ENCODE results near the gene KDM6A. TPM values are rescaled to one million over a fixed set of nuclear protein-coding genes. Genes with fewer than 3 reads are reported as not detected.
"Not testable (repeated sequence)": the region's sequence is repeated elsewhere in the genome, so short reads cannot be mapped to it uniquely, and the experiment has no call there.

KDM6A gene
- polyA plus RNA-seq, 3 donors = 29.2 to 52.3 (median 35.1) TPM

GRCh38 chrX:45031830-45032378 is 158.9 kb downstream of the KDM6A start:
- DNase-seq (ENCODE audit: extremely low read depth in 1 of 11, low read depth in 9 of 11, low spot score in 4 of 11) = no peak

GRCh38 chrX:45035071-45035470 is 162.1 kb downstream of the KDM6A start:
- no peak for DNase-seq (ENCODE audit: extremely low read depth in 1 of 11, low read depth in 9 of 11, low spot score in 4 of 11)

- no peak for DNase-seq (ENCODE audit: extremely low read depth in 1 of 11, low read depth in 9 of 11, low spot score in 4 of 11)
Measured at GRCh38 chrX:45036161-45036560, 163.2 kb downstream of the KDM6A start.

- DNase-seq (ENCODE audit: extremely low read depth in 1 of 11, low read depth in 9 of 11, low spot score in 4 of 11) = not testable (repeated sequence)
Measured at GRCh38 chrX:45040137-45040536, 167.1 kb downstream of the KDM6A start.

- DNase-seq (ENCODE audit: extremely low read depth in 1 of 11, low read depth in 9 of 11, low spot score in 4 of 11) = no peak
Measured at GRCh38 chrX:45046417-45046816, 173.4 kb downstream of the KDM6A start.

GRCh38 chrX:45050558-45050957 is 177.6 kb downstream of the KDM6A start:
- no peak for DNase-seq (ENCODE audit: extremely low read depth in 1 of 11, low read depth in 9 of 11, low spot score in 4 of 11)

- DNase-seq (ENCODE audit: extremely low read depth in 1 of 11, low read depth in 9 of 11, low spot score in 4 of 11) = no peak
Measured at GRCh38 chrX:45056428-45057145, 183.6 kb downstream of the KDM6A start.

GRCh38 chrX:45059906-45060305 is 186.9 kb downstream of the KDM6A start:
- DNase-seq (ENCODE audit: extremely low read depth in 1 of 11, low read depth in 9 of 11, low spot score in 4 of 11) = not testable (repeated sequence)

GRCh38 chrX:45063319-45064095 is 190.5 kb downstream of the KDM6A start:
- DNase-seq (ENCODE audit: extremely low read depth in 1 of 11, low read depth in 9 of 11, low spot score in 4 of 11) = no peak

- DNase-seq (ENCODE audit: extremely low read depth in 1 of 11, low read depth in 9 of 11, low spot score in 4 of 11) = no peak
Measured at GRCh38 chrX:45068569-45068968, 195.6 kb downstream of the KDM6A start.

GRCh38 chrX:45070116-45071007 is 197.4 kb downstream of the KDM6A start:
- peak in 10 of 11 donors; percentile 4 to 41 (median 17) for DNase-seq (ENCODE audit: extremely low read depth in 1 of 11, low read depth in 9 of 11, low spot score in 4 of 11)

GRCh38 chrX:45073011-45073410 is 200.0 kb downstream of the KDM6A start:
- not testable (repeated sequence) for DNase-seq (ENCODE audit: extremely low read depth in 1 of 11, low read depth in 9 of 11, low spot score in 4 of 11)

GRCh38 chrX:45077748-45078424 is 204.9 kb downstream of the KDM6A start:
- no peak for DNase-seq (ENCODE audit: extremely low read depth in 1 of 11, low read depth in 9 of 11, low spot score in 4 of 11)

GRCh38 chrX:45083314-45083713 is 210.3 kb downstream of the KDM6A start:
- DNase-seq (ENCODE audit: extremely low read depth in 1 of 11, low read depth in 9 of 11, low spot score in 4 of 11) = peak in 1 of 11 donors; percentile 2

GRCh38 chrX:45110494-45110893 is 237.5 kb downstream of the KDM6A start:
- DNase-seq (ENCODE audit: extremely low read depth in 1 of 11, low read depth in 9 of 11, low spot score in 4 of 11) = no peak

- no peak for DNase-seq (ENCODE audit: extremely low read depth in 1 of 11, low read depth in 9 of 11, low spot score in 4 of 11)
Measured at GRCh38 chrX:45126158-45126557, 253.2 kb downstream of the KDM6A start.

- no peak for DNase-seq (ENCODE audit: extremely low read depth in 1 of 11, low read depth in 9 of 11, low spot score in 4 of 11)
Measured at GRCh38 chrX:45128896-45129454, 256.0 kb downstream of the KDM6A start.

- DNase-seq (ENCODE audit: extremely low read depth in 1 of 11, low read depth in 9 of 11, low spot score in 4 of 11) = no peak
Measured at GRCh38 chrX:45133465-45133864, 260.5 kb downstream of the KDM6A start.

Measured in renal cortex interstitium (tissue), 11 donors.